DND-41 (cell line): ENCODE results near the gene PLEKHG3.

ENCODE experiments used
- ATAC-seq: fragments of 200-7000 bp; cut with Tn5 transposase; 3 replicates; pipeline ENCODE4 v1.9.1; 2021; ENCODE audit warnings: low read depth; ENCODE audit not compliant: insufficient read depth
- DNase-seq: peaks from one replicate; pipeline ENCODE4 v3.0.0-alpha.2; 2020
- H2AFZ ChIP-seq: 2 replicates; pipeline ENCODE4 v1.6.0; 2012; ENCODE audit warnings: low read depth, low read length
- H3K27ac ChIP-seq: 2 replicates; pipeline ENCODE4 v1.5.1; 2012; ENCODE audit warnings: low read length, inconsistent platforms
- H3K27me3 ChIP-seq: fragments of 200-600 bp; sonication (generic); 2 replicates; pipeline ENCODE4 v1.6.0; 2012; ENCODE audit warnings: low read length, mild to moderate bottlenecking, inconsistent platforms; ENCODE audit not compliant: insufficient read depth, poor library complexity
- H3K36me3 ChIP-seq: 2 replicates; pipeline ENCODE4 v1.5.1; 2012; ENCODE audit warnings: low read length, inconsistent platforms; ENCODE audit not compliant: insufficient read depth
- H3K4me1 ChIP-seq: 2 replicates; pipeline ENCODE4 v1.5.1; 2012; ENCODE audit warnings: mild to moderate bottlenecking, low read length; ENCODE audit not compliant: insufficient read depth
- H3K4me2 ChIP-seq: 2 replicates; pipeline ENCODE4 v1.6.0; 2012; ENCODE audit warnings: mild to moderate bottlenecking, moderate library complexity, low read length, inconsistent platforms; ENCODE audit not compliant: insufficient read depth
- H3K4me3 ChIP-seq, 2 experiments: fragments of 200-600 bp in 1 of 2; shearing (Covaris generic) in 1 of 2; 2 replicates each; pipeline ENCODE4 v1.5.1; 2012 to 2016; ENCODE audit warnings: inconsistent platforms in 2 of 2, low read length in 2 of 2, mild to moderate bottlenecking in 2 of 2, low read depth in 1 of 2, moderate library complexity in 1 of 2
- H3K79me2 ChIP-seq: 2 replicates; pipeline ENCODE4 v1.6.0; 2012; ENCODE audit warnings: low read length, inconsistent platforms; ENCODE audit not compliant: insufficient read depth
- H3K9ac ChIP-seq: 2 replicates; pipeline ENCODE4 v1.6.0; 2012; ENCODE audit warnings: low read depth, mild to moderate bottlenecking, inconsistent platforms, low read length, moderate library complexity
- H3K9me3 ChIP-seq: 2 replicates; pipeline ENCODE4 v1.5.1; 2012; ENCODE audit warnings: low read length, moderate library complexity, mild to moderate bottlenecking, inconsistent platforms; ENCODE audit not compliant: insufficient read depth, severe bottlenecking
- H4K20me1 ChIP-seq: 2 replicates; pipeline ENCODE4 v1.6.0; 2012; ENCODE audit warnings: low read length; ENCODE audit not compliant: insufficient read depth
- CTCF ChIP-seq: IDR thresholded peaks from 2 replicates; pipeline ENCODE4 v1.5.1; 2012; ENCODE audit warnings: borderline replicate concordance, low read length, moderate library complexity, mild to moderate bottlenecking; ENCODE audit not compliant: poor library complexity, severe bottlenecking; ENCODE audit errors: extremely low read depth
- EZH2 ChIP-seq: IDR thresholded peaks from 3 replicates; pipeline ENCODE4 v1.6.1; 2012; ENCODE audit warnings: borderline replicate concordance, low read depth, mild to moderate bottlenecking, moderate library complexity, low read length, inconsistent platforms; ENCODE audit not compliant: severe bottlenecking

The PLEKHG3 gene

GRCh38 chr14:64673316-64673715 lies 30.9 kb upstream of the PLEKHG3 start:
- no peaks in the 10 kb centered on the region for H3K36me3 ChIP-seq
- ATAC-seq, result 0 out of 3 replicates have a peak, but pooled peaks have one; percentile 14
- no peak for TF ChIP-seq EZH2
- no peak for TF ChIP-seq CTCF
- H3K27ac ChIP-seq, result no peak overlapping the region
- no peak overlapping the region for H3K4me2 ChIP-seq
- H3K4me3 ChIP-seq, result no peak overlapping the region
- no peak overlapping the region for H2AFZ ChIP-seq
- H3K27me3 ChIP-seq, result peaks cover 20% of the 10 kb centered on the region
- H3K9ac ChIP-seq, result no peak overlapping the region
- 0 out of 2 replicates have a peak, but pooled peaks cover 8% of the 10 kb centered on the region for H3K4me1 ChIP-seq
- no peaks in the 10 kb centered on the region for H3K9me3 ChIP-seq
- DNase-seq, result no peak
- H4K20me1 ChIP-seq, result no peaks in the 10 kb centered on the region; the same call in 1 of the 2 replicates
- H3K79me2 ChIP-seq, result no peaks in the 10 kb centered on the region

- peak; percentile 43 for DNase-seq
Observed at GRCh38 chr14:64673748-64674147, 30.5 kb upstream of the PLEKHG3 start.

GRCh38 chr14:64674829-64675228 lies 29.4 kb upstream of the PLEKHG3 start:
- Histone ChIP-seq H2AFZ (no peak overlapping the region), H3K36me3 (no peaks in the 10 kb centered on the region), H3K9ac (no peak overlapping the region), H3K4me1 (0 out of 2 replicates have a peak, but pooled peaks cover 8% of the 10 kb centered on the region), H3K27me3 (peaks cover 15% of the 10 kb centered on the region), H3K27ac (no peak overlapping the region), H3K4me3 (no peak overlapping the region), H4K20me1 (no peaks in the 10 kb centered on the region; the same call in 1 of the 2 replicates), H3K9me3 (no peaks in the 10 kb centered on the region), H3K79me2 (no peaks in the 10 kb centered on the region), H3K4me2 (no peak overlapping the region)
- ATAC-seq (no peak), DNase-seq (no peak)
- TF ChIP-seq EZH2, result no peak
- no peak for TF ChIP-seq CTCF

More at GRCh38 chr14:64673748-64674147, 30.5 kb upstream of the PLEKHG3 start:
- peak; percentile 81 for ATAC-seq
- H2AFZ ChIP-seq, result no peak overlapping the region
- no peak overlapping the region for H3K27ac ChIP-seq
- no peaks in the 10 kb centered on the region for H3K79me2 ChIP-seq
- no peak overlapping the region for H3K4me3 ChIP-seq
- no peak overlapping the region for H3K4me2 ChIP-seq
- 0 out of 2 replicates have a peak, but pooled peaks cover 8% of the 10 kb centered on the region for H3K4me1 ChIP-seq
- H3K36me3 ChIP-seq, result no peaks in the 10 kb centered on the region
- H3K27me3 ChIP-seq, result peaks cover 20% of the 10 kb centered on the region
- no peaks in the 10 kb centered on the region; the same call in 1 of the 2 replicates for H4K20me1 ChIP-seq
- no peak overlapping the region for H3K9ac ChIP-seq
- TF ChIP-seq CTCF (no peak), EZH2 (no peak)
- H3K9me3 ChIP-seq, result no peaks in the 10 kb centered on the region
